Measurements from ENCODE around the gene FAM120A. TPM values are rescaled to one million over a fixed set of nuclear protein-coding genes. Genes with fewer than 3 reads are reported as not detected.

The FAM120A gene
- total RNA-seq, 3 donors from 2014 or later: 168 to 215 (median 209) TPM

DNA sequence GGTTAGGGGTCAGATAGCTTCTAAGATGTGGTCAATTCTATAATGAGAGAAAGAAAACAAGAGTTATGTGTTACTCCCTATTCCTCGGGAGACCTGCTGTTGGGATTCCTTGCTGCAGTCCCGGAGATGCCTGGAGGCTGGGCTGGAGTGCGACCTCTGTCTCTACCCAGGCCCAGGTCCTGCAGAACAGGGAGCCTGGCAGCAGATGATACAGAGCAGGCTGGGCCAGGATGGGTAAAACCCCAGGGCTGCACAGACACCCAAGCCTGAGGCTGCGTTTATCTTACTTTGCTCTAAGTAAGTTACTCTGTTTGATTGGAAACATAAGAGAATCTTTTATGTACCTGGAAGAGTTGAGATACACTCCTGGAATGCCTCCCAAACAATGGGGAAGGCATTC is 28.8 kb downstream of the FAM120A start:
- intact Hi-C loops (cut with DNase I, micrococcal nuclease): no loop called here
- H3K9me3 ChIP-seq: no peaks in the 10 kb centered on the region
- H3K4me3 ChIP-seq: no peak overlapping the region
- DNase-seq (no peak), ATAC-seq (no peak)
- TF ChIP-seq, protein P1, sequence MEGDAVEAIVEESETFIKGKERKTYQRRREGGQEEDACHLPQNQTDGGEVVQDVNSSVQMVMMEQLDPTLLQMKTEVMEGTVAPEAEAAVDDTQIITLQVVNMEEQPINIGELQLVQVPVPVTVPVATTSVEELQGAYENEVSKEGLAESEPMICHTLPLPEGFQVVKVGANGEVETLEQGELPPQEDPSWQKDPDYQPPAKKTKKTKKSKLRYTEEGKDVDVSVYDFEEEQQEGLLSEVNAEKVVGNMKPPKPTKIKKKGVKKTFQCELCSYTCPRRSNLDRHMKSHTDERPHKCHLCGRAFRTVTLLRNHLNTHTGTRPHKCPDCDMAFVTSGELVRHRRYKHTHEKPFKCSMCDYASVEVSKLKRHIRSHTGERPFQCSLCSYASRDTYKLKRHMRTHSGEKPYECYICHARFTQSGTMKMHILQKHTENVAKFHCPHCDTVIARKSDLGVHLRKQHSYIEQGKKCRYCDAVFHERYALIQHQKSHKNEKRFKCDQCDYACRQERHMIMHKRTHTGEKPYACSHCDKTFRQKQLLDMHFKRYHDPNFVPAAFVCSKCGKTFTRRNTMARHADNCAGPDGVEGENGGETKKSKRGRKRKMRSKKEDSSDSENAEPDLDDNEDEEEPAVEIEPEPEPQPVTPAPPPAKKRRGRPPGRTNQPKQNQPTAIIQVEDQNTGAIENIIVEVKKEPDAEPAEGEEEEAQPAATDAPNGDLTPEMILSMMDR (IDR thresholded peaks at IDR 0.05): no peak
- no peaks in the 10 kb centered on the region for H3K36me3 ChIP-seq (ENCODE audit: low read depth)
- H3K4me1 ChIP-seq (ENCODE audit: low read depth): peaks cover 15% of the 10 kb centered on the region

DNA sequence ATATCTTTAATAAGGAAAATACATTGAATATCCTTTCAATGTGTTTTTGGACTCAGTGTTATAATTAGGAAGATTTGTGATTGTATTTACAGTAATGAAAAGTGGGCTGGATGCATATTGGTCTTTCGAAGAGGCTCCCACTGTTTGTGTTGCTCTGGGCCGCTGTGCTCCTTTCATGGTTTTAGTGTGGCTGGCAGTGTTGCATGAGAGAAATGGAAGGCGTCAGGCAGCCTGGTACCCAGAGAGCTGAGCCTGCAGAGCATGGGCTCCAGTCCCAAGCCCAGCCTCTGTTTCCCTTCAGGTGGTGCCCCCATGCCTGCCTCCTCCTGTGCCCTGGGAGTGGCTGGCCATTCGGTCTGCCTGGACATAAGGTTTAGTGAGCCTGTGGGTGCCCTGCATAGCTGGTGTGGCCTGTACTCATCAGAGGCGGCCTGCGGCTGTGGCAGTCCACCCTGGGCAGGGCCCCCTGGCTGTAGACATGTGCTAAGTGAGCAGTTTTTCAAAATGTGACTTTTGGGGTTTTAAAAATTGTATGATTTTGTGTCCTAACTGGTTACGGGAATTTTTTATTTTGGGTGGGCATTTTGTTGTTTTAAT is 29.3 kb downstream of the FAM120A start:
- H3K4me1 ChIP-seq (ENCODE audit: low read depth): peaks cover 9% of the 10 kb centered on the region
- intact Hi-C loops (cut with DNase I, micrococcal nuclease): no loop called here
- ATAC-seq (no peak), DNase-seq (no peak)
- no peaks in the 10 kb centered on the region for H3K9me3 ChIP-seq
- no peaks in the 10 kb centered on the region for H3K36me3 ChIP-seq (ENCODE audit: low read depth)
- TF ChIP-seq, protein P1 (IDR thresholded peaks at IDR 0.05): no peak
- no peak overlapping the region for H3K4me3 ChIP-seq

DNA sequence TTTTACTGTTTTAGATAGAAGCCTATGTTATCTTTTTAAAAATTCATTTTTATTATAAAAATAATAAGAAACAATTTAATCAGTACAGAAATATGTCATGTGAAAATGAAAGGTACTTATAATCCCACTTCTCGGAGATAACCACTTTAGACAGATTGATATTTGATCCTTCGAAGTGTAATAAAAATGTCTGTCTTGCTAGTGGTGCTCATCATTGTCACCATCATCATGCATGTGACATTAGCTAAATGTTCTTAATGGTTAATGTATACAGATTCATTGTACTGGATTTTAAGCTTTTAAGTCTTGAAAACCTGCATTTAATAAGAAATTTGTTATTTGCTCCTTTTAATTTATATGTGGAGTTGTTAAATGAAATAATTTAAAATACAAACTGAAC is 32.0 kb downstream of the FAM120A start:
- TF ChIP-seq, protein P1 (IDR thresholded peaks at IDR 0.05): no peak
- H3K4me1 ChIP-seq (ENCODE audit: low read depth): no peaks in the 10 kb centered on the region
- intact Hi-C loops (cut with DNase I, micrococcal nuclease): no loop called here
- H3K36me3 ChIP-seq (ENCODE audit: low read depth): no peaks in the 10 kb centered on the region
- H3K9me3 ChIP-seq: no peaks in the 10 kb centered on the region
- no peak for ATAC-seq
- no peak overlapping the region for H3K4me3 ChIP-seq
- DNase-seq: no peak

DNA sequence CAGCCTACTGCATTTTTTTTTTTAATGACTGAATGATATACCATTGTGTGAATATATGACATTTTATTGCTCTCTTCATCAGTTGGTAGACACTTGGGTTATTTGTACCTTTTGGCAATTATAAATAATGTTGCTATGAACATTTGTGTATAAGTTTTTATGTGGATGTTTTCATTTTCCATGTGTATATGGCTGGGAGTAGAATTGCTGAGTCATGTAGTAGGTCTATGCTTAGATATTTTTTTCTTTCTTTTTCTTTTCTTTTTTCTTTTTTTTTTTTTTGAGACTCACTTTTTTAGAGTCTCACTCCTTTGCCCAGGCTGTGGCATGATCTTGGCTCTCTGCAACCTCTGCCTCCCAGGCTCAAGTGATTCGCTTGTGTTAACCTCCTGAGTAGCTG is 34.8 kb downstream of the FAM120A start:
- no peaks in the 10 kb centered on the region for H3K9me3 ChIP-seq
- no peak for ATAC-seq
- H3K36me3 ChIP-seq (ENCODE audit: low read depth): no peaks in the 10 kb centered on the region
- intact Hi-C loops (cut with DNase I, micrococcal nuclease): no loop called here
- DNase-seq: no peak
- H3K4me1 ChIP-seq (ENCODE audit: low read depth): peaks cover 1% of the 10 kb centered on the region
- TF ChIP-seq, protein P1 (IDR thresholded peaks at IDR 0.05): no peak
- H3K4me3 ChIP-seq: no peak overlapping the region

DNA sequence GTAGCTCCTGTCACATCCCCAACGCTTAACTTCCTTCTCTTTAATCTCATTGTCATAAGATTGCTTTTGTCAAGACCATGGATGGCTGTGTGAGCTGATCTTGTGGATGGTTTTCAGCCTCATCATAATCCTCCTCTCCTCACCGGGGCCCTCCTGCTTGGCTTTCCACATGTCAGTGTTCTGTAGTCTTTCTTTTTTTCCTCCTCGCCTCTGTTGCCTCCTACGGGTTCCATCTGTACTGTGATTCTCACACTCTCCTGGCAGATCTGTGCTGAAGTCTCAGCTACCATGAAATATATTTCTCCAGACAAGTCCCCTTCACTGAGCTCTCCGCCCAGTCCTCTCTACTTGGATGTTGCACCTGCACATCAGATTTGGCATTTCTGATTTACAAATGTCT is 36.8 kb downstream of the FAM120A start:
- no peak for DNase-seq
- no peak for ATAC-seq
- H3K36me3 ChIP-seq (ENCODE audit: low read depth): no peaks in the 10 kb centered on the region
- no peaks in the 10 kb centered on the region for H3K9me3 ChIP-seq
- TF ChIP-seq, protein P1 (IDR thresholded peaks at IDR 0.05): no peak
- peaks cover 11% of the 10 kb centered on the region for H3K4me1 ChIP-seq (ENCODE audit: low read depth)
- intact Hi-C loops (cut with DNase I, micrococcal nuclease): no loop called here
- H3K4me3 ChIP-seq: no peak overlapping the region

Measured in mucosa of descending colon (tissue), 3 donors.